Thyroid gland (tissue), 4 donors: ENCODE results near the gene DIAPH1.

Experiments
- CTCF ChIP-seq, 6 experiments: fragments of 200-600 bp in 3 of 6; fragments of 450-650 bp in 3 of 6; sonication (generic) in 3 of 6; IDR thresholded peaks; one replicate each; pipeline ENCODE4 v1.5.1; 2016 to 2019; ENCODE audit warnings: antibody characterized with exemption in 6 of 6, mild to moderate bottlenecking in 2 of 6, inconsistent platforms in 1 of 6, moderate library complexity in 1 of 6
- POLR2A ChIP-seq, 2 donors: fragments of 450-650 bp; IDR thresholded peaks; one replicate each; pipeline ENCODE4 v1.6.1; 2017; ENCODE audit warnings: antibody characterized with exemption in 2 of 2, mild to moderate bottlenecking in 2 of 2, moderate library complexity in 1 of 2

GRCh38 chr5:141647851-141648250 is 29.1 kb upstream of the DIAPH1 start:
- TF ChIP-seq POLR2A (IDR thresholded peaks at IDR 0.05) (no peak), CTCF (IDR thresholded peaks at IDR 0.05) (no peak)
